ENCODE results near the gene TBC1D4.

DNA sequence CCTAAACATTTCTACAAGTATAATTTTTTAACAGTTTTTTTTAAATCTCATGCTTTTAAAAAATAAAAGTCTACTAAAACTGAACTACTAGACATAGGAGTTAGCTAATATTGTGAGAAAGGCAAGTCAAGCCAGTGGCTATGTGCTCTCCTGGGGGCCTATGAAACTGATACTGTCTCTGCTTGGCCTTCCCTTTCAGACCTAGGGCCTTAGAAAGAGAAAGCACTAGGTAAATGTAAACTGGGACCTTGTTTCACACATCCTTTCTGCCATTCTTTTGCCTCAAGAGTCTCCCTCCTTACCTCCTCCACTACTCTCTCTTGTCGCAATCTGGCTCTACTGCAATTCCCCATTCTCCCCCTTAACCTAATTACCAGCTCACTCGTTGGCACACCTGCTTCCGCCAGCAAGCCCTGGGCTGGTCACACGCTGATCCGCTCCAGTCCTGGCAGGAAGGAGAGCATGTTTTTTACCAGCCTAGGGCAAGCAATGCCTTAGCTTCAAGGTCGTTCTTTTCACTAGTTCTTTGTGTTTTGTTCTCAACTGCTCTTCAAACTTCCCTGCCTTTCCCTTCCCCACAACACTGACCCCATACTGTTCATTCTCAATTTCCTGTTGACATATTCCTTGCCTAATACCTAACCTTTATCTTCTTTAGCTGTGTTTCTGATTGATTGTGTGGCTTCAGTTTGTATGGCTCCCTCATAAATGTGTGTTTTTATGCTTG lies 23.1 kb downstream of the TBC1D4 start:
- TF ChIP-seq, protein P1, sequence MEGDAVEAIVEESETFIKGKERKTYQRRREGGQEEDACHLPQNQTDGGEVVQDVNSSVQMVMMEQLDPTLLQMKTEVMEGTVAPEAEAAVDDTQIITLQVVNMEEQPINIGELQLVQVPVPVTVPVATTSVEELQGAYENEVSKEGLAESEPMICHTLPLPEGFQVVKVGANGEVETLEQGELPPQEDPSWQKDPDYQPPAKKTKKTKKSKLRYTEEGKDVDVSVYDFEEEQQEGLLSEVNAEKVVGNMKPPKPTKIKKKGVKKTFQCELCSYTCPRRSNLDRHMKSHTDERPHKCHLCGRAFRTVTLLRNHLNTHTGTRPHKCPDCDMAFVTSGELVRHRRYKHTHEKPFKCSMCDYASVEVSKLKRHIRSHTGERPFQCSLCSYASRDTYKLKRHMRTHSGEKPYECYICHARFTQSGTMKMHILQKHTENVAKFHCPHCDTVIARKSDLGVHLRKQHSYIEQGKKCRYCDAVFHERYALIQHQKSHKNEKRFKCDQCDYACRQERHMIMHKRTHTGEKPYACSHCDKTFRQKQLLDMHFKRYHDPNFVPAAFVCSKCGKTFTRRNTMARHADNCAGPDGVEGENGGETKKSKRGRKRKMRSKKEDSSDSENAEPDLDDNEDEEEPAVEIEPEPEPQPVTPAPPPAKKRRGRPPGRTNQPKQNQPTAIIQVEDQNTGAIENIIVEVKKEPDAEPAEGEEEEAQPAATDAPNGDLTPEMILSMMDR (IDR thresholded peaks at IDR 0.05 in 4 of 5, conservative IDR thresholded peaks at IDR 0.05 in 1 of 5), result no peak
- TF ChIP-seq POLR2A (IDR thresholded peaks at IDR 0.05), result no peak
